Measurements from ENCODE around the gene PNKP.

Gene PNKP

DNA sequence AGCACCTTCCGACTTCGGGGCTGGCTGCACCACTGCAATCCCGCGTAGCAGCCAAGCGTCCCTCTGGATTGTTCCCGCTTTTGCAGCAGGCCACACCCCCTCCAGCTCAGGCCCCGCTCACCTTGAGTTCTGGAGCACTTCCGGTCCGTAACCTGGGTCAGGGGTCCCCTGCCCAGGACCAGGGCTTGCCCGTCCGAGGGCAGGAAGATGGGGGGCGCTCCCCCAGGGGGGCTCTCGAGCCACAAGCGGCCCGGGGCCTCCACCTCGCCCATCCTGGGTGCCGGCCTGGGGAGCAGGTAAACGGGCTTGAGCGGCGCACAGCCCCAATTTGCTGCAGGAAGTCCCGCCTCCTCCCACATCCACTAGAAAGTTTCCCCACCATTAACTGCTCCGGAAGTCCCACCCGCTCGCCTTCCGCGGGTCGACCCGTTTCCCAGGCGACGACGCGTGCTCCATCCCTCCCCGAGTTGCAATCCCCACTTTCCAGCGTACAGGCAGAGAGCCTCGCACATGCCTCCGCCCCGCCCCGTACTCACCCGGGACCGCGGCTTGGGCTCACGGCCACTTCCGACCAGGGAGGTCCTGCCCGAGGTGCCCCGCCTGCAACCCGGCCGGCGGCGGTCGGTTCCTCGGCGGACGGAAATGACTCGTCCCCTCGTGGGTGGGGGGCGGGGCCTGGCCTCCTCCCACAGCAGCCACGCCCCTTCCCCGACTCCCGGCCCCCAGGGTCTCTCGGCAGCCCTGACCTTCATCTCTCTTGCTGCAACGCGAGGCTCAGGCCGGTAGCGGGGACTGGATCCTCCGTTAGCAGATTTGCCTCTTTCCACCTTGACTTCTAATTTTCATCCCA is at the start of gene PNKP:
PNKP (minus strand) TSS at position 644 of the 850 bp plus-strand sequence; CDS start at position 272, 372 bp downstream.
- peak; percentile 96 for DNase-seq

DNA sequence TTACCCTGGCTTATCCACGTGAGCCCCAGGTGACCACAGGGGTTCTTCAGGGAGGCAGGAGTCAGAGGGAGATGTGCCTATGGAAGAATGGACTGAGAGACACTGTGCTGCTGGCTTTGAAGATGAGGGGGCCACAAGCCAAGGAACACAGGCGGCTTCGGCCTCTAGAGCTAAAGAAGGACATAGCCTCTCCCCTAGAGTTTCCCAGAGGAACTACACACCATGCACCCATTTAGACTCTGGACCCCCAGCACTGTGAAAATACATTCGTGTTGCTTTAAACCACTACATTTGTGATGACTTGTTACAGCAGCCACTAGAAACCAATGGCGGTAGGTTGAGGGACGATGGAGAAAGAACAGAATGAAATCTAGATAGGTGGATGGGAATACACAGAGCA is 47.9 kb upstream of the PNKP start:
- no peak for DNase-seq

DNA sequence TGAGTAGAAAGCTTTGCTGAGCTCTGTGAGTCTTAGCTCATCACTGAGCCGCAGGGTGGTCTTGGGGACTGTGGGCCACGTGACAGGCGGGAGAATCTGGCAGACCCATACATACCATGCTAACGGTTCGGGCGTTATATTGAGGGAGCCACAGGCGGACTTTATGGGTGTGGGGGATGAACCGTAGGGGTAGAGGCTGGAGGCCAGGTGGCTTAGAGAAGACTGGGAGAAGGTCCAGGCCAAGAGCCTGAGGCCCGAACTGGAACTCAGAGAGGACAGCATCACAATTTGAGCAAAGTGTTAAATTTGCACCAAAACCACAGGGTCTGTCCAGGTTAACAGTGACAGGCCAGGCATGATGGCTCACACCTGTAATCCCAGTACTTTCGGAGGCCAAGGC is 46.3 kb upstream of the PNKP start:
- DNase-seq = no peak

DNA sequence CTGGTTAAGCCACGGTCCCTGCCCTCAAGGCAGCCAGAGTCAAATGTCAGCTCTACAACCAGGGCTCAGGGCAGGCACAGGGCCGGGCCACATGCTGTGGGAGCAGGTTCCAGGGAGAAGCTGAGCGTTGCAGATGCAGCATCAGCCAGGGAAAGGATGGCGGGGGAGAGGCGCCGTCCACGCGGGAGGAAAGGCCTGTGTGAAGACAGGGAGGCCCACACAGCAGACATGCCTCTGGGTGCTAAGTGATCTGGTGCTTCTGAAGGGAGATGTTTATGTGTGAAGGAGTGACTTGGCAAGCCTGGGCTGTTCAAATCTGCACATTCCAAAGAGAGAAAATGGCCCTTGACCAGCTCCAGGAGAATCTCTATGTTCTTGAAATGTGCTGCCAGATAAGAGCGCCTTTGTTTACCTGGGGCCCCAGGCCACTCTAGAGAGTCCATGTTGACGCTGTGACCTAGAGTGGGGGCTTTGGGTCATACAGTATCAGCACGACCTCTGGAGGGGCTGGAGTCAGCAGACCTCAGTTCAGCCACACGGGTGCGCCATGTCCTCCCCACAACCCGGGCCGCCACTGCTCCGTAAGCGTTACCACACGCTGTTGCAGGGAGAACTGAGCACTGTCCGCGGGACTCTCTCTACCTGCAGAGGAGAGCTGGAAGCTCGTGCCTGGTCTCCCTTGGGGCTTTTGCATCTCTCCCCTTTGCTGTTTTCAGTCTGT is 45.7 kb upstream of the PNKP start:
- no peak for DNase-seq

DNA sequence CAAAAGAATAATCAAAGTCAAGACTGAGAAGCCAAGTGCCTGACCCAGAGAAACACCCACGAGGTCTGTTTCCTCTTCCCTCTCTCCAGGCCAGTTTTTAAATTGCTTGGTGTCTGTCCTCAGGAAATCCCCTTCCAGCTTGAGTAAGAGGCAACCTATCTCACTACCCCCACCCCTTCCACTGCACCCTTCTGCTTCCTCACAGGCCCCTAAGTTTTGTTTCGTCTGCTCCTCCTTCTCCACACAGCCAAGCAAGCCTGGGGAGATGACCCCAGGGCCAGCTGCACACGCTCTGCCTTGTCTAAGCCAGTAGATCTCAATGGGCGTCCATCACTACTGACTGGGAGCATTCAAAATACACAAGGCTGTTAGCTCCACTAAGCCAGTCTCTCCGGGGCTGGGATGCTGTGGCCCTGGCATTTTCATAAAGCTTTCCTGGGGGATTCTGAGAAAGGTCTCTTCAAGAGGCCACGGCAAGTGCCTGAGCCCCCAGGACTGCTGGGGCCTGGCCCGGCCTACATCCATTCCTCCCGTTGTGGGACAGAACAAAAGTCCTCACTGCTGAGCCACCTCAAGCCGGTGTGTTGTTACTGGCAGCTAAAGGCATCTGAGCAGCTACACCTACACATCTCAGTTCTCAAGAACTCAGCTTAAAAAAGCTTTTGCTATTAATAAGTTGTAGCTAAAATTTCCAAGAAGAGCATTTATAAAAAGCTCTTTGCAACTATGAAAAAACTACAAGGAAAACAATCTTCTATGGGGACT is 44.2 kb upstream of the PNKP start:
- peak; percentile 28 for DNase-seq

DNA sequence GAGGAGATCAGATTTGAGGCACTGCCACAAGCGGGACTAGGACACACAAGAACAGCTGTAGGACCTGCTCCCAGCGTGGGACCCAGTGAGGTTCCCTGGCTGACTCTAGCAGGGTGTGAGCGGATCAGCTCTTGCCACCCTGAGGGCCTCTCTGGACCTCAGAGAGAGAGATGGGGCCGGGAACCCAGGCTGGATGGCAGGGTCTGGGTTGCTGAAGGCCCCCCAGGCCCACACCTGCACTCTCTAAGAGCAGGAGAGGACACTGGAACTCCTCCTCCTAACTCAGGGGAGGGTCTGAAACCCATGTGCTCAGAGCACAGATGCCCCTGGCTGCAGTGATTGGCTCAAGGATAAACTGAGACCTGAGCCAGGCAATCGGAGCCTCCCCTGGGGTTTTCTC is 42.8 kb upstream of the PNKP start:
- DNase-seq = no peak

DNA sequence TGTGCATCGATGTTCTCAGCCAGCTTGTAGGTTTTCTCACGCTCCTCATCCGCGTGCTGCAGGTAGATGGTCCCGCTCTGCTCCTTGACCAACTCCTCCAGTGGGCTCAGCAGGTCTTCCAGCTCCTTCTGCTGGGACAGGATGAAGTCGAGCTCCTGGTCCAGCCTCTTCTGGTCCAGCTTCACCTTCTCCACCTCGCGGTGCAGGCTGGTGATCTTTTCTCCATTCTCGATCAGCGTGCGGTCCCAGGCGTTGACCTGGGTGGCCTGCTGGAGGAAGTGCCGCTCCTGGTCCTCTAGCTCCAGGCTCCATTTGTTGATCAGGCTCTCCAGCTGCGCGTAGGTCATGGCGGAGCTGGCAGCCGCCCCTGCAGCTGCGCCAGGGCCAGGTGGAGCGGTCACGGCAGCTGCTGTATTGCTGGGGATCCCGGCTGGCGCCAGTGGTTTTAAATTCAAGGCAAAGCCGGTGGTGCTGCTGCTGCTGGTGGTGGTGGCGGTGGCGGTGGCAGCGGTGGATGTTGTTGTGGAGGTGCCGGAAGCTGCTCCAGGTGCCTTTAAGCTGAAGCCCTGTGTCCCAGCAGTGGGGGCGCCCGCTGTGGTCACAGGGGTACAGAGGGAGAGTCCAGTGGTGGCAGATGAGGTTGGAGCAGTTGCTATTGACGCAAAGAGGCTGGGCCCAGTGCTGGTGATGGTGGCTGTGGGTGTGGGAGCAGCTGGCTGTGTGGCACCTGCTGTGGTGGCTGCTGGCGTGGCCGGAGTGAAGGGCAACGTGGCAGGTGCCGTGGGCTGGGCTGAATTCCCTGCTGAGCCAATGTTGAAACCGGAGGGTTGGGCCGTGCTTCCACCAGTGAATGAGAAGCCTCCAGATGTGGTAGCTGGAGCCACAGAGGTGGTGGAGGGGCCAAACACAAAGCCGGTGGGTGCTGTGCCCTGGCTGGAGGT is 41.4 kb upstream of the PNKP start:
- DNase-seq = peak; percentile 14

DNA sequence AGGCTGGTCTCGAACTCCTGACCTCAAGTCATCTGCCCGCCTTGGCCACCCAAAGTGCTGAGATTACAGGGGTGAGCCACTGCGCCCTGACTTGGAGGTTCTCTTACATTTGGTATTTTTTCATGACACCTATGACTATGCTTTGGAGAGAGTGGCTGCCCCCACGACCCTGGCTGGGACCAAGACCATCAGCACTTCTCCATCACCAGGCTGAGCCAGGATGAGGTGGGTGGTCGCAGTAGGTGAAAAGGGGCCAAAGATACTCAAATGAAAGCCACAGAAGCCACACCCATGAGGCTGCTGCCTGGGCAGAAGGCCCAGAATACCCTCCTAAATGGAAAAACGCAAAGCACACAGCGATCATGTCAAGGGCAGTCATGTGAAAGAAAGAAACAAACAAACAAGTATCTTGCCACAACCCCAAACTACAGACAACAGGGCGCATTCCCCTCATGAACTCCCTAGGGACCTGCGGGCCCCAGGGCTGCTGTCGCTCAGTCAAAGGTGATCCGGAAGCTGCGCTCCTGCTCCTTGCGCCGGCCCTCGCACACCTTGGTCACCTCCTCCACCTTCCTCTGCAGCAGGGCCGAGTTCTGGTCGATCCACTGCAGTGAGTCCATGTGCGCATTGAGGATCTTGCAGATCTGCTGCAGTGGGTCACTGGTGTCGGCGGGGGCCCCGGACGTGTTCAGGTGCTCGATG is 40.5 kb upstream of the PNKP start:
- DNase-seq = no peak

DNA sequence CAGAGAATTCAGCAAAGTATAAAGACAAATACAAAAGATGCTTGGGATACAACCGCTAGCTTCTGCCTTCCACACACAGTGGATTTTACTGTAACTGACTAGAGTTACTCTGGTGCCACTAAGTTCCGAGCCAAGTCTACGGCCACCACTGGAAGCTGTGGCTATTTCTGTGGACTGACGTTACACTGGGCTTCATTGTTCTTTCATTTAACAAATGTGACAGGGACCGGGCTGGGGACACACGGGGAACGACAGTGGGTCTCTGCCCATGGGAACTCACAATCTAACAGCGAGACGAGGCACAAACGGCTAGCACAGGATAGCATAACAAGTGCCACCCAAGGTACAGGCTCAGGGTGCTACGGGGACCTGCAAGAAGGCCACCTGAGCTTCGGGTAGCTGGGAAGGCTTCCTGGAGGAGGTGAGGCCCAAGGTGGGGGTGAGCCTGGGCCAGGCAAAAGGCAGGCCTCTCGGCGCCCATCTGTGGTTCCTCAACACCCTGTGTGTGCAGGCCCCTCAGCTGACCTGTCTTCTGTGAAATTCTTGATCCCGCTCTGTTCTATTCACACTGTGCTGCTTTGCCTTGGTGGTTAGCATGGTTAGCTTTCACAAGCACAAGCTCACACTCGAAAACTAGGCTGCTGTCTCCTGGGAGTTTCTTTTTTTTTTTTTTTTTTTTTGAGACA is 39.6 kb upstream of the PNKP start:
- no peak for DNase-seq

DNA sequence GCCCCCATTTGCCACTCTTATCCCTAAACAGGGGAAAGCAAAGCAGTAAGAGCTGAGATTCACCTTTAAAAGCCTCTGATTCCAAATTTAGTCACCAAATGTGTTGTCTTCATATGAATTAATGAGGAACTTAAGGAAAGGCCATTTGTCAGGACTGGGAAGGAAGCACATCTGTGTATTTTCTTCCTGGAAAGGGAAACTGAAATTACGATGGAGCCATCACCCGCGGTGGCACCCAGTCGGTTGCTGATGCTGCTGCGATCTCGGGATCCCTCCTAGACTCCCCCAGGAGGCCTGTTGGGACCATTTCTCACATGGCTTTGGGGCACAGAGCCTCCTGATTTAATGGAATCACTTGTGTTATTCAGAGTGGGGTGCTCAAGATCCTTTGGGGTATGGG is 36.8 kb upstream of the PNKP start:
- DNase-seq = no peak

DNA sequence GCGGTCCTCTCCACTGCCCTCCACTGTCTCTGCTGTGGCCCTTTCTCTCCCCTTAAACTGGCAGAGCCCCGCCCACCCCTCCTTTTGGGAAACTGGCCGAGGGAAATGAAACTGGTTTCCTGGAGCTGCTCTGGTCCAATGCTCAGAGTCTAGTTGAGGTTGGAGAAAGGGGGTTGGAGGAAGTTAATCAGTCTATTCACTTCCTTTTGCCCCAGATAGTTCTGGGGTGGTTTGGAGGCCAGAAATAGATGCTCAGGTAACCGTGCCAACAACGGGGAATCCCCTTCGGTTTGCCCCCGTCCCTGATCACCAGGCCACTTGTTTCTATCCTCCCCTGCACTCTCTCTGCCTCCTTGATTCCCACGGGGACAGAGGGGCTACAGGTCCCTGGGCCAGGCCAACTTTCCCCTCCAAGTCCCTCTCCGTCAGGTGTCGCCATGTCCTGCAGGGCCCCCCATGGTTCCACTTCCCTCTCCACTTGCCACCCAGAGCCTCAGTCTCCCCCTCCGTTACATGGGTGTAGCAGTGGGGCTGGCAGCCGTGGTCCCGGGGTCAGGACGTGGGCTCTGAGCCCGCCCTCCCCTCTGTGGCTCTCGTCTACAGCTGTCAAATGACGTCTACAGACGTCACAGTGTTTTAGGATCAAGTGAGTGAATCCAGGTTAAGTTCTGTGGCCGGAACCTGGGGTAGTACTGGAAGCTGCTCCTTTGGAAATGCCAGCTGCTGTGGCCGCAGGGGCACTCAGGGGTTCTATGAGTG is 29.7 kb upstream of the PNKP start, which contains the start of gene IL4I1:
IL4I1 (minus strand) TSS at position 25 of the 759 bp plus-strand sequence. CDS start 727 bp downstream, outside the sequence.
- DNase-seq = no peak

DNA sequence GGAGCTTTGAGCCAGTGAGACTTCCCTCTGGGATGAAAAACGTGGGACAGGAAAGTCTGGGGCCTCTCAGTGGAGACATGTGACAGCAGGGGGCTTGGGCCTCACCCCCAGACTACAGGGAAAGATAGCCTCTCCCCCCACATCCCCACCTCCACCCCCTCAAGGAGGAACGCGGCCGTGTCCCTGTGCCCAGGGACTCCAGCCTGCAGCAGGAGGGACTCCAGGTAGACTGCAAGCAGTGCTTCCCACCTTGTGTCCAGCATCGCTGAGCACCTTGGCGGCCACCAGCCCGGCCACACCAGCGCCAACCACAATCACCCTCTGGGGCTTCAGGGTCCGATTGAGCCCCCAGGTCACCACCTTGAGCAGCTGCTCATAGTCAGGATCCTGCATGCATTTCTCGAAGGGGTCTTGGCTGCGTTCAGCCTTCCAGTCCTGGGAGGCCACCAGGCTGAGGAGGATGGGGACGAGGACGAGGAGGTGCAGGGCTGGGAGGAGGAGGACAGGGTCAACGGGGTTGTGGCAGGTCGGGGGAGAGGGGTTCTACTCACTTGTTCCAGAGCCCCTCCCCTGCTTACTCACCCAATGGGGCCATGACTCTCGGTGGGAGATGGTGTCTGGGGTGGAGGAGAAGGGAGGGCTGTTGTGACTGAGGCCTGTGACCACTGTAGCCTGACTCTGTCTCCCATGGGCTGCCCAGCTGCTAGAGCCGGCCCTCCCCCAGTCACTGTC is 28.4 kb upstream of the PNKP start:
- peak; percentile 15 for DNase-seq

DNA sequence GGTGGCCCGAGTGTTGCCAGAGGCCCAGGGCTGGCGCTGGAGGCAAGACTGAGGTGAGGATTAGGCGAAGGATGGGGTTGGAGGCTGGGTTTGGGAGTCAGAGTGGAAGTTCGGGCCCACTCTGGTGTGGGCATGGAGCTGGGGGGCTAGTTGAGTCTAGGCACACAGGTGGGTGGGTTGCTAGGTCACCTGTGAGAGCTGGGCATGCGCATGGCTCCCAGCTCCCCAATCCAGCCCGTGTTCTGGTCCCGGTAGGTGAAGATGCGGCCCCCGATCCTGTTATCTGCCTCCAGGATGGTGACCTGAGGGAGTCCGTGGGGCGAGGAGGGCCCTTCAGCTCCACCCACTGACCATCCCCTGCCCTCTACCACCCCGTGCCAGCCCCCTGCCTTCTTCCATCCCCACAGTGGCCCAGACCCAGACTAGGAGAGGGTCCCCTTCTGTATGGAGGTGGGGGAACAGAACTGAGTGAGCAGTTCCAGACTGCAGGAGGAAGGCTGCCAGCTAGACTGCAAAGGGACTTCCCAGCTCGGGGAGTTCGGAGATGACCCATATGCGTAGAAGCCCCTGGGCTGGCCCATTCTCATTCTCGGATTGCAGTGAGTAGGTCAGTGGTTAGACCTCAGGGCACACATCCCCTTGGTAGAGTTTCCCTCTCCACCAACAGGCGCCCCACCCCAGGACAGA is 27.6 kb upstream of the PNKP start:
- peak; percentile 25 for DNase-seq

DNA sequence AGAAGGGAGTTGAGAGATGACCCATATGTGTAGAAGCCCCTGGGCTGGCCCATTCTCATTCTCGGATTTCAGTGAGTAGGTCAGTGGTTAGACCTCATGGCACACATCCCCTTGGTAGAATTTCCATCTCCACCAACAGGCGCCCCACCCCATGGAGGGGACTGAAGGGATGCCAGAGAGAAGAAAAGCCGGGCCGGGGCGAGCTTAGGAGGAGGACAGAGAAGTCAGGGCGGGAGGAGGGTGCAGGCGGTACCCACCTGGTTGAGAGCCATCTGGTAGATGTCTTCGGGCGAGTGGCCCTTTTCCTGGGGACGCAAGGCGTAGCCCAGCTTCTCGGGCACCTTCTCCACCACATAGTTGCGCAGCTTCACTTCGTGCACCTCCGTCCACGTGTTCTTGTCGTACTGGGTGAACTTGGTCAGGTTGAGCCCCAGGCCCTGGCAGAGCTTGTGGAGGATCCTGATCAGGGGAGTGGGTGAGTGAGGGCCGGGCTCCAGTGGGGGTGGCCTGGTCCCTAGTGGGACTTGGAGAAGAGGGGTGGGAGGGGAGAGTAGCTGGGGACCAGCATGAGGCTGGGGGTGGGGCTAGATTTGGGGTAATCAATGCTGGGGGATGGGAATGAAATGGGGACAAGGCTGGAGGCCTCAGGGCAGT is 26.8 kb upstream of the PNKP start:
- DNase-seq = no peak

DNA sequence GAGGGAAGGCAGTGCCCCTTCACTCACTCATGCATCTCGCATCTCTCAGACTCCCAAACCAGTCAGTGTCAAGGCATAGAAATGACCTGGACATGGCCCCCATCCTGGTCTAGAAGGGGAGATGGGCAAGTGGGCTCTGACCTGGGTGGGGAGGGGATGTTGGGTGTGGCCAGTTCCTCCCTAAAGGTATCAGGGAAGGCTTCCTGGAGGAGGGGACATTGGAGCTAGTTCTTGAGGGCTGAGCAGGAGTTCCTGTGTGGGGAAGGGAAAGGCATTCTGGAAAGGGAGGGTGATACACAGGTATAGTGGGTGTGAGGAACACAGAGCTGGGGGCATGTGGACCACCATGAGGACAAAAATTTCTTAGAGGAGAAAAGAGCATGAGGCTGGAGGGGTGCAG is 25.3 kb upstream of the PNKP start:
- no peak for DNase-seq

DNA sequence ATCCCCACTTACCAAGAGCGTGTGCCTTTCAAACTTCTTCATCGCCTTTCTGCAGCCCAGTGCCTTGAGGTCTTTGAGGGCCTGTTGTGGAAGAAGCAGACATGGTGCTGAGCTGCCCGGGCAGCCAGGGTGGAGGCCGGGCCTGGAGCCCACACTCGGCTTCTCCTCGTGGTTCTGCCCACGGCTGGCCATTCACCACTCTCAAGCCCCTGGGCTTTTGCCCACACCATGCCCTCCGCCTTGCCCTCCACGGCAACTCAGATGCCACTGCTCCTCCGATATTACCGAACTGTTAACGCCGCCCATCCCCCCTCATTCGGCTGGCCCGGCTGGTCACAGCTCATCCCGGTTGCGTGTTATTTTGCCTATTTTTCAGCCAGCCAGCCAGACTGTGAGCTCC is 24.0 kb upstream of the PNKP start:
- no peak for DNase-seq

DNA sequence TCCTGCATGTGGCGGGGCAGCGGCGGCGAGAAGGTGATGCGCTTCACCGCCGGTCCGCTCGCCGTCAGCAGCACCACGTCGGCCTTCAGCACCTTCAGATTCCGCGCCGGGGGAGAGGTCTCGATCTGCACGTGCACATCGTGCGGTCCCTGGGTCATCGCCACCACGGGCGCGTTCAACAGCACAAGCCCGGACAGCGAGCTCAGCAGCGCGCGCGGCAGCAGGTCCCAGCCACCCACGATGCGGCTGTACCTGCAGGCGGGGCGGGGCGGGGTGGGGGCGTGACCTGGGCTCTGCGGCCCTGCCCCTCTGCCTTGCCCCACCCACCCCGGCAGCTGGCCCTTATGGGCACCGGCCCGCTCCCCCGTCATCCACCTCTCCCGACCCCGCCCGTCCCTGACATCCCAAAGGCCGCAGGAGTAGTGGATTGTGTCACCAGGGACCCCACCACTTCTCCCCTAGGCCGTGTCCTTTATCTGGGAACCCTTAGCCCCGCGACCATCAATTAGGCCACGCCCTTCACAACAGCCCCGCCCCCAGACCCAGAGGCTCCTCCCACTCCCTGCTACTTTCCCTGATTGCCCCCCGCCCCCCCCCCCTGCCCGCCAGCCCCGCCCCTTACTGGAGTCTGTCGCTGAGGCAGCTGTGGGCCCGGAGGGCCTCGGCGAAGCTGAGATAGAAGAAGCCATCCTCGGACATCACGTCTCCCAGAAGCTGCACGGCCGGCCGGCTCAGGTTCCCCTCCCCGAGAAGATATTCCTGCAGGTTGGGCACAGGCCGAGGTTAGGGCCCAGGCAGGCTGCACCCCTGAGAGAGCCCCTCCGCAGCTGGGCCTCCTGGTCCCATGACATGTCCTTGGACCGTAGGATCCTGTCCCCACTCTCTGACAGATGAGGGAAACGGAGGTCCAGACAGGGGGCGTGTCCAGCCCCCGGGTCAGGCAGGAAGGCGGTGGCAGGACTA is 23.3 kb upstream of the PNKP start:
- peak; percentile 62 for DNase-seq

All from femur (tissue), 1 donor.